PC-9 (cell line): ENCODE data around the gene COX6B1. TPM values are rescaled to one million over a fixed set of nuclear protein-coding genes. Genes with fewer than 3 reads are reported as not detected.

Source experiments
- BruUV-seq: library from RNA; stranded (reverse); fragments of 400-500 nt; replicated peaks from 2 replicates; lab custom pipeline; 2021; lab: Mats Ljungman, UMichigan
- CTCF ChIA-PET: fragments of 300-600 bp; sonication (Branson Sonifier 250); formaldehyde crosslinking; loops from one replicate; lab custom pipeline; 2022; ENCODE audit warnings: antibody characterized with exemption; lab: Charles Lee
- POLR2A ChIA-PET: fragments of 300-600 bp; sonication (Branson Sonifier 250); formaldehyde crosslinking; loops from one replicate; lab custom pipeline; 2022; ENCODE audit warnings: antibody characterized with exemption; ENCODE audit not compliant: unreplicated experiment; lab: Charles Lee
- DNase-seq, 2 experiments: peaks; one replicate each; pipeline versions ENCODE4 v3.0.0 to v3.0.0-alpha.2; 2015 to 2022; ENCODE audit warnings: mixed read lengths in 1 of 2
- H2AFZ ChIP-seq: fragments of 200-600 bp; sonication (generic); 2 replicates; pipeline ENCODE4 v1.8.1; 2017; ENCODE audit warnings: antibody characterized with exemption
- H3F3A ChIP-seq: fragments of 200-600 bp; sonication (generic); 2 replicates; pipeline ENCODE4 v1.8.1; 2017; ENCODE audit warnings: antibody characterized with exemption, mild to moderate bottlenecking, low read depth; ENCODE audit not compliant: insufficient read depth
- H3K27ac ChIP-seq: fragments of 200-600 bp; sonication (generic); 2 replicates; pipeline ENCODE4 v1.6.1; 2016; ENCODE audit warnings: mixed run types
- H3K27me3 ChIP-seq: fragments of 200-600 bp; sonication (generic); 2 replicates; pipeline ENCODE4 v1.6.1; 2016; ENCODE audit warnings: low read depth, mixed run types; ENCODE audit not compliant: insufficient read depth
- H3K36me3 ChIP-seq: fragments of 200-600 bp; sonication (generic); 2 replicates; pipeline ENCODE4 v1.6.1; 2016; ENCODE audit warnings: low read depth, mixed run types
- H3K4me1 ChIP-seq: fragments of 200-600 bp; sonication (generic); replicated peaks from 2 replicates; pipeline ENCODE4 v1.6.1; 2016; ENCODE audit warnings: mixed run types; ENCODE audit not compliant: insufficient read depth
- H3K4me2 ChIP-seq: fragments of 200-600 bp; sonication (generic); 2 replicates; pipeline ENCODE4 v1.6.1; 2017; ENCODE audit warnings: mixed run types
- H3K4me3 ChIP-seq: fragments of 200-600 bp; sonication (generic); 2 replicates; pipeline ENCODE4 v1.6.1; 2016; ENCODE audit warnings: mixed run types
- H3K79me2 ChIP-seq: fragments of 200-600 bp; sonication (generic); 2 replicates; pipeline ENCODE4 v1.6.1; 2017; ENCODE audit warnings: low read depth, mixed run types
- H3K9me2 ChIP-seq: fragments of 200-600 bp; sonication (generic); 2 replicates; pipeline ENCODE4 v1.8.1; 2017; ENCODE audit warnings: mild to moderate bottlenecking; ENCODE audit not compliant: insufficient read depth
- H3K9me3 ChIP-seq: fragments of 200-600 bp; sonication (generic); 2 replicates; pipeline ENCODE4 v1.8.1; 2016; ENCODE audit warnings: low read depth; ENCODE audit not compliant: insufficient read depth
- H4K20me1 ChIP-seq: fragments of 200-600 bp; sonication (generic); 2 replicates; pipeline ENCODE4 v1.8.1; 2017; ENCODE audit not compliant: insufficient read depth
- CTCF ChIP-seq: fragments of 200-600 bp; sonication (generic); conservative IDR thresholded peaks from 2 replicates; pipeline ENCODE4 v1.6.1; 2017; ENCODE audit warnings: mixed run types, antibody characterized with exemption, mild to moderate bottlenecking, moderate library complexity
- EZH2 ChIP-seq: fragments of 200-600 bp; sonication (generic); IDR thresholded peaks from 2 replicates; pipeline ENCODE4 v1.8.0; 2017; ENCODE audit warnings: antibody characterized with exemption, low read depth
- intact Hi-C: fragments of 100-400 bp; cut with micrococcal nuclease; formaldehyde crosslinking; loops from one replicate; pipeline ENCODE4 v1.10.0; 2022; ENCODE audit not compliant: unreplicated experiment
- total RNA-seq: library from RNA; stranded (reverse); gene quantifications from 2 replicates; pipeline ENCODE4 v1.2.3, GENCODE V29; 2021

COX6B1 gene
- total RNA-seq, 1 experiment from 2014 or later, result 489 TPM

DNA sequence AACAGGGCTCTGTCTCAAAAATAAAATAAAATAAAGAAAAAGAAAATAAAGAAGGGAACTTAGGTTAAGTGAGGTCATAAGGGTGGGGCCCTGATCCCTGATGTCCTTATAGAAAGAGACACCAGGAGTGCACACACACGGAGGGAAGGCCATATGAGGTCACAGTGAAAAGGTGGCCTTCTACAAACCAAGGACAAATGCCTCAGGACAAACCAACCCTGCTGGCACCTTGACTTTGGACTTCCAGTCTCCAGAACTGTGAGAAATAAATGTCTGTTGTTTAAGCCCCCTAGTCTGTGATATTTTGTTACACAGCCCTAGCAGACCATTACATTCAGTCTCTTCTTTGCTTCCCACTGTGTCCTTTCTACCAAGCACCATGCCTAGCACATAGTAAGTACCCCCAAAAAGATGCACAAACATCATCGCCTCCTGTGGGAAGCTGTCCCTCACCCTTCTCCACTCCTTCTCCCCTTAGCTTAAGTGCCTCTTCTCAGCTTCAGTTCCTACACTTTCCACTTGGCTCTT lies 47.8 kb downstream of the COX6B1 start:
- CTCF ChIA-PET, result interaction anchor here (0.6 kb wide), 1 partner anchor 52 kb away, joined by 11 read pairs; no protein-coding TSS in a partner anchor
- Histone ChIP-seq H3K79me2 (no peaks in the 10 kb centered on the region), H3F3A (no peaks in the 10 kb centered on the region), H3K9me3 (no peaks in the 10 kb centered on the region), H3K27me3 (no peaks in the 10 kb centered on the region), H2AFZ (no peak overlapping the region), H4K20me1 (no peaks in the 10 kb centered on the region), H3K4me1 (peaks cover 13% of the 10 kb centered on the region), H3K9me2 (no peaks in the 10 kb centered on the region), H3K36me3 (no peaks in the 10 kb centered on the region), H3K4me2 (no peak overlapping the region), H3K27ac (no peak overlapping the region), H3K4me3 (no peak overlapping the region)
- no peak for DNase-seq
- intact Hi-C loops, result no loop called here
- POLR2A ChIA-PET, result no interaction called here
- no TSS peak for BruUV-seq
- TF ChIP-seq EZH2 (no peak), CTCF (no peak)

DNA sequence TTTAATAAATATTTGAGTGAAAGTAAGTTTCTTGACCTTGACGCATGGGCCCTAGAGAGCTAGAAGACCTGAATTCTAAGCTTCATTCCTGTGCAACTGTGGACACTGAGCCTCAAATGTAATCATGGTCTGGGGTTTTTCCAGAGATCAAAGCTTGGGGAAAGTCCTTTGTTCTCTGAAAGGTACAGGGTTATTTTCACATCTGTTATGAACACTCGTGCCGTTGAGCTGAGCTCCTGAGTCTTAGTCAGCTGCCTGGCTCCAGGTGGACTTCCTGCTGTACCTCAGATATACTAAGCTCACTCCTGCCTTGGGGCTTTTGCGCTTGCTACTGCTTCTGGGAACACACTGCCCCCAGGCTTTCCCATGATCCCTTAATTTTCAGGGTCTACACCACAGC lies 48.7 kb downstream of the COX6B1 start:
- no peak overlapping the region for H3K4me3 ChIP-seq
- ChIA-PET CTCF (no interaction called here), POLR2A (no interaction called here)
- no peaks in the 10 kb centered on the region for H3K79me2 ChIP-seq
- no peak for TF ChIP-seq CTCF
- no peak for TF ChIP-seq EZH2
- no TSS peak for BruUV-seq
- peaks cover 9% of the 10 kb centered on the region for H3K4me1 ChIP-seq
- no peak overlapping the region for H2AFZ ChIP-seq
- H3K27ac ChIP-seq, result no peak overlapping the region
- H3K4me2 ChIP-seq, result no peak overlapping the region
- no peaks in the 10 kb centered on the region for H3K9me3 ChIP-seq
- H3K9me2 ChIP-seq, result no peaks in the 10 kb centered on the region
- no peaks in the 10 kb centered on the region for H4K20me1 ChIP-seq
- H3K27me3 ChIP-seq, result no peaks in the 10 kb centered on the region
- H3K36me3 ChIP-seq, result no peaks in the 10 kb centered on the region
- no peak for DNase-seq
- intact Hi-C loops, result no loop called here
- no peaks in the 10 kb centered on the region for H3F3A ChIP-seq

DNA sequence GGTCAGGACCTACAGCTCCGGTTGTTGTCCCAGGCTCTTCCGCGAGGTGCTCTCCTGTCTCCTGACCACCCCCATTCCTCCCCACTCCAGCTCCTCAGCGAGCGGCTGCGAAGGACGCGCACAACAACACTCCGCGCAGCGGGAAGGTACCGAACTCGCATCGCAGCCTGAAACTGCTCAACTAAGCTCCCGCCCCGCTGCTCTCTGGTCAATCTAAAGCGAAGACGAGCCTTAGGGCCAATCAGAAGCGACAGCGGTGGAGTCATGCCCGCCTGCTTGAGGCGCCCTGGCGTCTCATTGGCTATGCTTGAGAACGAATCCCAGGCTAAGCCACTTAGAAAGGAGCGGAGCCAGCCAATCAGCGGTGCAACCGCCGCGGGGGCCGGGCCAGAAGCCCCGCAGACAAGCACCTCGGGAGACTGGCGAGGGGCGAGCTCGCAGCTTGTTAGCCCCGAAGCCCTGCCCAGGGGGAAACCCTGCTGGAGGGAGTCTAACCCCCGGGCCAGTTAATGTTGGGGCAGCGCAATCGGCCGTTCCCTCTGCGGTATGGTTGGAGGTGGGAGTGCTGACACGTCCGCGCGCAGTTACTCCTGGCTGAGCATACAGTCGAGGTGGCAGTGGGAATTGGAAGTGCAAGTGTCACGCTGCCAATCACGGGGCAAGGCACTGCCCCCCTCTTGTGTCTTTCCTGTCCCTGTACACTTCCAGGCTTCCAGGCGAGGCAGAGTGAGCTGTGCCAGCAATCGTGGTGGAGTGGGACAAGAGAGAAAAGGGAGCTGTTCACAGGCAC lies 54.3 kb downstream of the COX6B1 start:
- no peaks in the 10 kb centered on the region for H3K36me3 ChIP-seq
- peak overlapping the region; percentile 93 for H3K4me2 ChIP-seq
- intact Hi-C loops, result no loop called here
- ChIA-PET POLR2A (interaction anchor here (0.6 to 1.5 kb wide), 4 partner anchors 58 to 198 kb away, joined by 3 to 14 read pairs (median 5); no protein-coding TSS in a partner anchor), CTCF (interaction anchor here (0.7 kb wide), 1 partner anchor 562 kb away, joined by 5 read pairs; no protein-coding TSS in a partner anchor)
- peak overlapping the region; percentile 93 for H2AFZ ChIP-seq
- no peaks in the 10 kb centered on the region for H3K9me2 ChIP-seq
- no peak overlapping the region for H3K27ac ChIP-seq
- no peak for TF ChIP-seq EZH2
- TF ChIP-seq CTCF, result no peak
- no TSS peak for BruUV-seq
- no peaks in the 10 kb centered on the region for H3K4me1 ChIP-seq
- H3K4me3 ChIP-seq, result peak overlapping the region; percentile 72
- no peaks in the 10 kb centered on the region for H3K27me3 ChIP-seq
- no peaks in the 10 kb centered on the region for H3K79me2 ChIP-seq
- H4K20me1 ChIP-seq, result no peaks in the 10 kb centered on the region
- peak; percentile 90 to 94 for DNase-seq
- H3F3A ChIP-seq, result no peaks in the 10 kb centered on the region
- H3K9me3 ChIP-seq, result no peaks in the 10 kb centered on the region
